Coronary artery (tissue), 2 donors: ENCODE results near the gene WFDC5.

Experiments used
- DNase-seq: peaks from one replicate; pipeline ENCODE4 v3.0.0-alpha.2; 2017; ENCODE audit warnings: low spot score
- H3K27ac ChIP-seq, 2 donors: fragments of 200-600 bp; sonication (generic); one replicate each; pipeline ENCODE4 v1.5.1; 2016 to 2019
- H3K4me3 ChIP-seq: fragments of 200-600 bp; sonication (generic); 2 replicates; pipeline ENCODE4 v1.5.1; 2016; ENCODE audit warnings: mild to moderate bottlenecking, moderate library complexity
- TF ChIP-seq, protein P1 (sequence below): fragments of 200-600 bp; sonication (generic); IDR thresholded peaks from one replicate; pipeline ENCODE4 v1.5.1; 2019; ENCODE audit warnings: antibody characterized with exemption

WFDC5 gene

DNA sequence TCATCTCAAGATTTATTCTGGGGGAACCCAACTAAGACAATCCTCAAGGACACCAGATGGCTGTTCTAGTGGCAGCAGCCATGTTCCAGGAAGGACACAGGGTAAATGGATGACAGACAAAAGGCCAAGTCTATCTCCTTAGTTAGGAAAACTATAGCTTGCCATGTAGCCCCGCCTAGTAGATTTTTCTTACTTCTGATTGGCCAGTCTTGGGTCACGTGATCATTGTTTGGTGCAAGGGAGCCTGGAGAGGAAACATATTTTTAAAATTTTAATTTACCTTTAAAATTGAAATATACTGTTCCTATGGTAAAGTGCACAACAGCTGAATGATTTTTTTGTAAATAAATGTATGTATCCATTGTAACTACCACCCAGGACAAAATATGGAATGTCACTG, 9.7 kb downstream of the WFDC5 start:
- Histone ChIP-seq H3K4me3 (no peak overlapping the region), H3K27ac (no peak overlapping the region)
- TF ChIP-seq, protein P1, sequence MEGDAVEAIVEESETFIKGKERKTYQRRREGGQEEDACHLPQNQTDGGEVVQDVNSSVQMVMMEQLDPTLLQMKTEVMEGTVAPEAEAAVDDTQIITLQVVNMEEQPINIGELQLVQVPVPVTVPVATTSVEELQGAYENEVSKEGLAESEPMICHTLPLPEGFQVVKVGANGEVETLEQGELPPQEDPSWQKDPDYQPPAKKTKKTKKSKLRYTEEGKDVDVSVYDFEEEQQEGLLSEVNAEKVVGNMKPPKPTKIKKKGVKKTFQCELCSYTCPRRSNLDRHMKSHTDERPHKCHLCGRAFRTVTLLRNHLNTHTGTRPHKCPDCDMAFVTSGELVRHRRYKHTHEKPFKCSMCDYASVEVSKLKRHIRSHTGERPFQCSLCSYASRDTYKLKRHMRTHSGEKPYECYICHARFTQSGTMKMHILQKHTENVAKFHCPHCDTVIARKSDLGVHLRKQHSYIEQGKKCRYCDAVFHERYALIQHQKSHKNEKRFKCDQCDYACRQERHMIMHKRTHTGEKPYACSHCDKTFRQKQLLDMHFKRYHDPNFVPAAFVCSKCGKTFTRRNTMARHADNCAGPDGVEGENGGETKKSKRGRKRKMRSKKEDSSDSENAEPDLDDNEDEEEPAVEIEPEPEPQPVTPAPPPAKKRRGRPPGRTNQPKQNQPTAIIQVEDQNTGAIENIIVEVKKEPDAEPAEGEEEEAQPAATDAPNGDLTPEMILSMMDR: no peak
- no peak for DNase-seq

DNA sequence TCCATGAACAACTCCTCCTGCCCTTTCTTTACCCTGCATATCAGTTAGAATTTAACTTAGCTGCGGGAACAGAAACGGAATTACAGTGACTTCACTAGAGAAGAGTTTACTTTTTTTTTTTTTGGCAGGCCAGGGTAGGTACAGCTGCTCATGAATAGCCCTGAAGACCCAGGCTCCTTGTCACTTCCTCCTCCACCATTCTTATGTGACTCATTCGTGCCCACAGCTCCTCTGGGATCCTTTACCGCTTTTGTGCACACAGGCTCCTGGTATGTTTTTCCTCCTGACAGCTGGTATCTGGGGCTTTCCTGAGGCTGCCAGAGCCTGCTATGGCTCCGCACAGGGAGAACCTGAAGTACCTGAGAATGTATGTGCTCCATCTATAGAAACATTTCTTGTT, 10.2 kb downstream of the WFDC5 start:
- no peak for DNase-seq
- Histone ChIP-seq H3K27ac (no peak overlapping the region), H3K4me3 (no peak overlapping the region)
- TF ChIP-seq, protein P1: no peak

DNA sequence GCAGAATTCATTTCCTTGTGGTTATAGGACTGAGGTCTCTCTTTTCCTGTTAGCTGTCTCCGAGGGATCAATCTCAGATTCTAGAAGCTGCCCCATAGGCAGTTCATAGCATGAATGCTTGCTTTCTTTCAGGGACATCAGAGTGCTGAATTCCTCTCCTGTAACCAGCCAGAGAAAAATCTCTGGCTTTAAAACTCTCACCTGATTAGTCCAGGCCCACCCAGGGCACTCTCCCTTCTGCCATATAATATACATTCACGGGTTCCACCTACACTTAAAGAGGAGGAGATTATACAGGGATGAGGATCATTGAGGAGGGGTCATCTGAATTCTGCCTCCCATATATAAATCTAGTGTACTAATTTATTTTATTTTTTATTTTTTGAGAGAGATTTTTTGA, 11.9 kb downstream of the WFDC5 start:
- no peak overlapping the region for H3K4me3 ChIP-seq
- TF ChIP-seq, protein P1: no peak
- DNase-seq: no peak
- H3K27ac ChIP-seq: no peak overlapping the region

DNA sequence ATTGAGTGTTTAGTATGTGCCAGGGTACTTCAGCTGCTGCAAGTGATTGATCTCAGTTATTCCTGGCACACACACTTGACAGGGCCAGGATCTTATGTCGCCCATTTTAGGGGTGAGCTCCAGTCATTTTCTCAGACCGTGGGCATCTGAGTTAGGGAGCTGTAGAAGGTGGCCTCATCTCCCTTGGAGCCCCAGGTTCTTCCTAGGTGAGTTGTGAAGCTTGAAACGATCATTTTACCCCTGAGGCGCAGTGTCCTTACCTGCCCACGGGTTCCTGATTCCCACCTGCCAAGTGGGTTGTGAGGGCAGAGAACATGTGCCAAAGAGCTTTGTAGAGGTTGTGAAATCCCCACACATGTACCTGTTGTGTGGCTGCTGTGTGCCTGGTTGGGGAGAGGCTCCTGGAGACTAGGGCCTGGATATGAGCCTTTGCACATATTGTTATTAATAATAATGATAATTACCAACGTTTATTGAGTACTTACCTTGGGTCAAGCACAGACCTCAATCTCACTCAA, 13.6 kb downstream of the WFDC5 start:
- TF ChIP-seq, protein P1: no peak
- H3K4me3 ChIP-seq: no peak overlapping the region
- H3K27ac ChIP-seq: no peak overlapping the region
- no peak for DNase-seq

DNA sequence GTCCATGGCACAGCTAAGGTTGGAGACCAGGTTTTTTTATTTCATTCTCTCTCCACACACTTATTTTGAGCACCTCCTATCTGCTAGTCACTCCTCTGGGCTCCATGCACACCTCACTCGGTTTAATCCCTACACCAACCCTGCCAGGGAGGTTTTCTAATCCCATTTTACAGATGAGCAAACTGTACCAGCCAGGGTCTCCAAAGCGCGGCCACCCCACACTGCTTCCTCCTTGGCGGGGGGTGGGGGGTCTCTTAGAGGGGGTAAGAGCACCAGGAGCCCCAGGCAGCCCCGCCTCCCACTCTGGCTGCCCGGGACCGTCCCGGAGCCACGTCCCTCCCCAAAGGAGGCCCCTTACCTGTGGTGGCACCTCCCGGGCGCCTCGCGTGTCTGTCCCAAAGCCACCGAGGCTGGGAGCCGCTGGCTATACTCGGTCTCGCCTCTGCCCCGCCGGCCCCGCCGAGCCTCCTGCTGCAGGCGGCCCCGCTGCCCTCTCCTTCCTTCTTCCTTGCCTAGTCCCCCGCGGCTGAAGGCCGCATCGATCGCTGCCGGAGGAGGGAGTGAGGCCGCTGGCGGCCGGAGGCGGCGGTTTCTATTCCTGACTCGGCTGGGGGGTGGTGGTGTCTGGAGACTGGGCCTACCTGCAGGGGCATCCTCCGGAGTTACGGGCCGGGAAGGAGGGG, 14.3 kb downstream of the WFDC5 start, which contains the start of gene KCNS1:
Gene KCNS1, minus strand, starts transcription at position 565 of the 683 bp plus-strand sequence. CDS start 1,891 bp downstream, outside the sequence.
- DNase-seq: no peak
- peak within 1 kb of the TSS; percentile 47 for H3K4me3 ChIP-seq
- H3K27ac ChIP-seq: no peak within 1 kb of the TSS
- TF ChIP-seq, protein P1: no peak

DNA sequence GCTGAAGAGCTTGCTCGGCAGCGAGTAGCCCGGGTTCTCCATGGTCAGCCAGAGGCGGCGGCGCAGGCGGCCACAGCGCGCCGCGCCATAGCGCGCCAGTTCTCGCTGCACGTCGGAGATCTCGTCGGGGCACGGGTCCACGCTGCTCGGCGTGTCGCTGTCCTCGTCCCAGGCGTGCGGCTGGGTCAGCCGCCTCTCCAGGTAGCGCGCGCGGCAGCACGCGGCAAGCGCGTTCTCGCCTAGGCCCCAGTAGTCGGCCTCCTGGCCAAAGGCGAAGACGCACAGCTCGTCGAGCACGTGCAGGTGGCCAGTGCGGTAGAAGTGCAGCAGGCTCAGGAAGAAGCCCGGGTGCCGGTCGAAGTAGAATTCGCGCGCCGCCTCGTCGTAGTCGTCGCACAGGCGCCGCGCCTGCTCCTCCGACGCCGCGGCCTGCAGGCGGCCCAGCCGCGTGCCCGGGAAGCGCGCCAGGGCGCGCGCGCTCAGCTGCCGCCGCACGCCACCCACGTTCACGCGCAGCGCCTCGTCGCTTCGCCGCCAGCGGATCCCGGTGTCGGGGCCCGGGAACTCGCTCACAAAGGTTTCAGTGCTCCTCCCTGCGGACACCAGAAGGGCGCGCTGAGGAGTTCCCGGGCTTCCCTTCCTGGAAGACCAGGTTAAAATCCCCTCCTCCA, 16.7 kb downstream of the WFDC5 start:
- no peak for DNase-seq
- TF ChIP-seq, protein P1: no peak
- Histone ChIP-seq H3K4me3 (peak overlapping the region; percentile 43), H3K27ac (no peak overlapping the region)
